H9 (cell line): ENCODE data around the gene PNMA8A. TPM values are rescaled to one million over a fixed set of nuclear protein-coding genes. Genes with fewer than 3 reads are reported as not detected.

Experiments
- DNase-seq: peaks from one replicate; pipeline ENCODE4 v3.0.0-alpha.2; 2017
- H2AFZ ChIP-seq: one replicate; pipeline ENCODE4 v1.6.1; 2013; ENCODE audit warnings: mild to moderate bottlenecking, low read length, control low read depth, moderate library complexity
- H2AK5ac ChIP-seq: 2 replicates; pipeline ENCODE4 v1.6.1; 2013; ENCODE audit warnings: low read length, control low read depth, mixed read lengths; ENCODE audit not compliant: insufficient read length
- H2BK120ac ChIP-seq: one replicate; pipeline ENCODE4 v1.6.1; 2013; ENCODE audit warnings: low read depth, mild to moderate bottlenecking, low read length, control low read depth, inconsistent platforms; ENCODE audit not compliant: poor library complexity, severe bottlenecking
- H2BK12ac ChIP-seq: 2 replicates; pipeline ENCODE4 v1.6.1; 2013; ENCODE audit warnings: low read length, control low read depth, mixed read lengths, low read depth; ENCODE audit not compliant: insufficient read length
- H2BK15ac ChIP-seq: 2 replicates; pipeline ENCODE4 v1.6.1; 2013; ENCODE audit warnings: low read depth, low read length, control low read depth
- H2BK20ac ChIP-seq: one replicate; pipeline ENCODE4 v1.6.1; 2013; ENCODE audit warnings: low read depth, mild to moderate bottlenecking, low read length, control low read depth, inconsistent platforms; ENCODE audit not compliant: poor library complexity, severe bottlenecking
- H2BK5ac ChIP-seq: 2 replicates; pipeline ENCODE4 v1.6.1; 2013; ENCODE audit warnings: low read length, control low read depth, mixed read lengths; ENCODE audit not compliant: insufficient read length
- H3K14ac ChIP-seq: 2 replicates; pipeline ENCODE4 v1.6.1; 2013; ENCODE audit warnings: low read length, control low read depth; ENCODE audit not compliant: insufficient read depth
- H3K18ac ChIP-seq: 2 replicates; pipeline ENCODE4 v1.6.1; 2013; ENCODE audit warnings: low read depth, mild to moderate bottlenecking, mixed read lengths, low read length, control low read depth; ENCODE audit not compliant: insufficient read length
- H3K23ac ChIP-seq: 2 replicates; pipeline ENCODE4 v1.6.1; 2013; ENCODE audit warnings: low read length, control low read depth, mixed read lengths, low read depth; ENCODE audit not compliant: insufficient read length
- H3K23me2 ChIP-seq: 2 replicates; pipeline ENCODE4 v1.6.1; 2013; ENCODE audit warnings: low read depth, mild to moderate bottlenecking, mixed read lengths, low read length, control low read depth; ENCODE audit not compliant: insufficient read length, poor library complexity, severe bottlenecking
- H3K27ac ChIP-seq: 2 replicates; pipeline ENCODE4 v1.5.1; 2013; ENCODE audit warnings: low read length, control low read depth, mixed read lengths, low read depth; ENCODE audit not compliant: insufficient read length
- H3K27me3 ChIP-seq: 2 replicates; pipeline ENCODE4 v1.6.1; 2013; ENCODE audit warnings: low read length, control low read depth, inconsistent platforms; ENCODE audit not compliant: insufficient read depth
- H3K4ac ChIP-seq: 2 replicates; pipeline ENCODE4 v1.6.1; 2013; ENCODE audit warnings: low read depth, mild to moderate bottlenecking, control low read depth, inconsistent platforms, low read length, moderate library complexity
- H3K4me1 ChIP-seq: 2 replicates; pipeline ENCODE4 v1.6.1; 2013; ENCODE audit warnings: low read length, control low read depth, inconsistent platforms; ENCODE audit not compliant: insufficient read depth
- H3K4me2 ChIP-seq: 2 replicates; pipeline ENCODE4 v1.6.1; 2013; ENCODE audit warnings: low read length, control low read depth, mixed read lengths; ENCODE audit not compliant: insufficient read length, insufficient read depth
- H3K56ac ChIP-seq: 2 replicates; pipeline ENCODE4 v1.6.1; 2013; ENCODE audit warnings: low read depth, mild to moderate bottlenecking, mixed read lengths, low read length, control low read depth; ENCODE audit not compliant: insufficient read length
- H3K79me1 ChIP-seq: 2 replicates; pipeline ENCODE4 v1.6.1; 2013; ENCODE audit warnings: low read depth, mild to moderate bottlenecking, moderate library complexity, low read length, control low read depth, inconsistent platforms; ENCODE audit not compliant: insufficient read depth, poor library complexity, severe bottlenecking
- H3K79me2 ChIP-seq: 2 replicates; pipeline ENCODE4 v1.6.1; 2013; ENCODE audit warnings: low read length, control low read depth, inconsistent platforms; ENCODE audit not compliant: insufficient read depth
- H3K9ac ChIP-seq: 2 replicates; pipeline ENCODE4 v1.6.1; 2013; ENCODE audit warnings: low read length, control low read depth, mixed read lengths; ENCODE audit not compliant: insufficient read length; ENCODE audit errors: extremely low read depth
- H3K9me3 ChIP-seq: one replicate; pipeline ENCODE4 v1.6.1; 2013; ENCODE audit warnings: low read depth, low read length, inconsistent platforms; ENCODE audit not compliant: control insufficient read depth
- H3T11ph ChIP-seq: one replicate; pipeline ENCODE4 v1.6.1; 2013; ENCODE audit warnings: mild to moderate bottlenecking, low read length, control low read depth, inconsistent platforms
- H4K20me1 ChIP-seq: one replicate; pipeline ENCODE4 v1.6.1; 2013; ENCODE audit not compliant: control insufficient read depth, insufficient read length, insufficient read depth
- H4K5ac ChIP-seq: 2 replicates; pipeline ENCODE4 v1.6.1; 2013; ENCODE audit warnings: low read depth, mild to moderate bottlenecking, mixed read lengths, low read length, control low read depth; ENCODE audit not compliant: insufficient read length
- H4K8ac ChIP-seq: replicated peaks from 2 replicates; pipeline ENCODE4 v1.6.1; 2013; ENCODE audit warnings: low read length, control low read depth, mixed read lengths, low read depth; ENCODE audit not compliant: insufficient read length
- H4K91ac ChIP-seq: 2 replicates; pipeline ENCODE4 v1.6.1; 2013; ENCODE audit warnings: low read depth, mild to moderate bottlenecking, moderate library complexity, mixed read lengths, low read length, control low read depth; ENCODE audit not compliant: insufficient read length
- H3K27ac Mint-ChIP-seq, 3 experiments: 2 replicates in 2 of 3; 3 replicates in 1 of 3; pipeline ENCODE4 v1.8.0; 2020 to 2021; ENCODE audit warnings: mixed read lengths in 3 of 3, mild to moderate bottlenecking in 1 of 3, moderate library complexity in 1 of 3
- H3K27me3 Mint-ChIP-seq: 2 replicates; pipeline ENCODE4 v1.8.0; 2021; ENCODE audit warnings: low read depth, mild to moderate bottlenecking, moderate library complexity, mixed read lengths
- H3K36me3 Mint-ChIP-seq, 3 experiments: 2 replicates in 2 of 3; 3 replicates in 1 of 3; pipeline ENCODE4 v1.8.0; 2020 to 2021; ENCODE audit warnings: low read depth in 3 of 3, mixed read lengths in 3 of 3; ENCODE audit not compliant: insufficient read depth in 1 of 3
- H3K4me1 Mint-ChIP-seq, 2 experiments: 2 replicates each; pipeline ENCODE4 v1.8.0; 2020; ENCODE audit warnings: mixed read lengths in 2 of 2
- H3K4me3 Mint-ChIP-seq, 2 experiments: 2 replicates in 1 of 2; 3 replicates in 1 of 2; pipeline ENCODE4 v1.8.0; 2020 to 2021; ENCODE audit warnings: mild to moderate bottlenecking in 2 of 2, mixed read lengths in 2 of 2, moderate library complexity in 1 of 2
- H3K9me3 Mint-ChIP-seq, 2 experiments: 2 replicates in 1 of 2; 3 replicates in 1 of 2; pipeline ENCODE4 v1.8.0; 2020; ENCODE audit warnings: mild to moderate bottlenecking in 2 of 2, mixed read lengths in 2 of 2, moderate library complexity in 1 of 2
- CTCF ChIP-seq: fragments of 200-600 bp; sonication (generic); conservative IDR thresholded peaks from 3 replicates; pipeline ENCODE4 v1.8.0; 2021; ENCODE audit warnings: antibody characterized with exemption, mild to moderate bottlenecking
- WGBS: extraction: QIAGEN DNeasy Blood & Tissue Kit; methylation state at CpG from one replicate; pipeline ENCODE4 v1.1.7; 2013; ENCODE audit warnings: missing lambda C conversion rate, low lambda C conversion rate, mixed read lengths; ENCODE audit not compliant: insufficient read length; ENCODE audit errors: extremely low coverage; 5-methylcytosine and 5-hydroxymethylcytosine counted together
- long read RNA-seq: library from polyadenylated mRNA; unstranded; transcript quantifications from one replicate; pipeline ENCODE4 v2.0.0, GENCODE V29; 2020
- total RNA-seq: library from RNA; stranded (reverse); gene quantifications from 2 replicates; pipeline ENCODE4 v1.2.1, GENCODE V29; 2021

Gene PNMA8A, protein sequence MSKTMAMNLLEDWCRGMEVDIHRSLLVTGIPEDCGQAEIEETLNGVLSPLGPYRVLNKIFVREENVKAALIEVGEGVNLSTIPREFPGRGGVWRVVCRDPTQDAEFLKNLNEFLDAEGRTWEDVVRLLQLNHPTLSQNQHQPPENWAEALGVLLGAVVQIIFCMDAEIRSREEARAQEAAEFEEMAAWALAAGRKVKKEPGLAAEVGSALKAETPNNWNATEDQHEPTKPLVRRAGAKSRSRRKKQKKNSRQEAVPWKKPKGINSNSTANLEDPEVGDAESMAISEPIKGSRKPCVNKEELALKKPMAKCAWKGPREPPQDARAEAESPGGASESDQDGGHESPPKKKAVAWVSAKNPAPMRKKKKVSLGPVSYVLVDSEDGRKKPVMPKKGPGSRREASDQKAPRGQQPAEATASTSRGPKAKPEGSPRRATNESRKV
- total RNA-seq = 22.6 and 23.2 TPM in 2 replicates
- long read RNA-seq, transcript PNMA8A-201 (3 exons, 3,689 nt) = major isoform, 41 of 51 reads
- long read RNA-seq, partial matches to known transcripts = 6 of 51 reads
- long read RNA-seq, other reads (novel, unspliced or antisense) = 4 of 51 reads

GRCh38 chr19:46471116-46471733, at the start of gene PNMA8A:
PNMA8A (minus strand) TSS chr19:46471563; CDS start chr19:46471035, 528 bp downstream.
- H3K9ac ChIP-seq = peak within 1 kb of the TSS; percentile 39

More at GRCh38 chr19:46471116-46471733, at the start of gene PNMA8A:
- Mint-ChIP-seq H3K27ac (no peak within 1 kb of the TSS), H3K27me3 (peaks cover 12% of the 10 kb centered on the region), H3K36me3 (peaks cover 26 to 42% (median 38%) of the 10 kb centered on the region in 3 experiments), H3K4me1 (peaks cover 3 to 13% of the 10 kb centered on the region in 2 experiments; a peak in 3 of 4 replicates), H3K4me3 (peak within 1 kb of the TSS; percentile 72 to 80), H3K9me3 (no peaks in the 10 kb centered on the region)
- H3K79me2 ChIP-seq = no peaks in the 10 kb centered on the region
- no peak within 1 kb of the TSS for H3K27ac ChIP-seq
- no peak within 1 kb of the TSS for H3K4ac ChIP-seq
- H4K8ac ChIP-seq = no peak within 1 kb of the TSS
- no peak within 1 kb of the TSS for H2BK120ac ChIP-seq
- H4K5ac ChIP-seq = no peak within 1 kb of the TSS
- no peaks in the 10 kb centered on the region for H4K20me1 ChIP-seq
- whole genome bisulfite sequencing = no CpG with 5 or more reads among the region's 57 CpGs
- no peak within 1 kb of the TSS for H4K91ac ChIP-seq
- no peak within 1 kb of the TSS for H2BK20ac ChIP-seq
- H3K27me3 ChIP-seq = no peaks in the 10 kb centered on the region
- peak within 1 kb of the TSS; percentile 60 for H3K4me2 ChIP-seq
- peaks cover 6% of the 10 kb centered on the region for H3K23me2 ChIP-seq
- H2AFZ ChIP-seq = no peak within 1 kb of the TSS
- no peak within 1 kb of the TSS for H3K23ac ChIP-seq
- peak; percentile 95 for DNase-seq
- H3K9me3 ChIP-seq = no peaks in the 10 kb centered on the region
- no peak within 1 kb of the TSS for H2BK5ac ChIP-seq
- H2AK5ac ChIP-seq = no peak within 1 kb of the TSS
- peak within 1 kb of the TSS; percentile 76; the same call in 1 of the 2 replicates for H3K14ac ChIP-seq
- H3K56ac ChIP-seq = no peak within 1 kb of the TSS
- H3K18ac ChIP-seq = peak within 1 kb of the TSS; percentile 52
- H2BK12ac ChIP-seq = no peak within 1 kb of the TSS
- no peak within 1 kb of the TSS for H3T11ph ChIP-seq
- no peak within 1 kb of the TSS for H2BK15ac ChIP-seq
- TF ChIP-seq CTCF = no peak; the same call in 2 of the 3 replicates
- H3K4me1 ChIP-seq = no peaks in the 10 kb centered on the region
- peaks cover 5% of the 10 kb centered on the region for H3K79me1 ChIP-seq
